Natural killer cell (primary cell): ENCODE data around the gene CCDC85C. TPM values are rescaled to one million over a fixed set of nuclear protein-coding genes. Genes with fewer than 3 reads are reported as not detected.

ENCODE experiments used
- ATAC-seq, 3 donors: fragments of 150-1000 bp in 2 of 3; fragments of 200-7000 bp in 1 of 3; cut with Tn5 transposase; 1 replicate in 1 of 3; 2 replicates in 2 of 3; pipeline ENCODE4 v1.10.0; 2021; ENCODE audit warnings: mild to moderate bottlenecking in 2 of 3, moderate library complexity in 2 of 3
- DNase-seq, 2 donors: peaks; one replicate each; pipeline versions ENCODE4 v3.0.0 to v3.0.0-alpha.2; 2013 to 2021; ENCODE audit warnings: mixed read lengths in 1 of 2
- H3K27ac ChIP-seq: one replicate; pipeline ENCODE4 v1.5.1; 2013; ENCODE audit warnings: mild to moderate bottlenecking, low read length
- H3K27me3 ChIP-seq: one replicate; pipeline ENCODE4 v1.6.1; 2013; ENCODE audit warnings: low read length; ENCODE audit not compliant: control insufficient read depth, insufficient read depth
- H3K36me3 ChIP-seq: one replicate; pipeline ENCODE4 v1.6.1; 2013; ENCODE audit warnings: low read length; ENCODE audit not compliant: control insufficient read depth, insufficient read depth
- H3K4me1 ChIP-seq: one replicate; pipeline ENCODE4 v1.6.1; 2013; ENCODE audit warnings: low read length; ENCODE audit not compliant: control insufficient read depth, insufficient read depth
- H3K4me3 ChIP-seq: one replicate; pipeline ENCODE4 v1.5.1; 2013; ENCODE audit warnings: low read length
- H3K9me3 ChIP-seq: one replicate; pipeline ENCODE4 v1.6.1; 2013; ENCODE audit warnings: low read length; ENCODE audit not compliant: control insufficient read depth, insufficient read depth
- H3K27ac Mint-ChIP-seq, 2 donors: one replicate each; pipeline ENCODE4 v1.8.0; 2022; ENCODE audit warnings: mild to moderate bottlenecking in 2 of 2, mixed read lengths in 2 of 2, moderate library complexity in 1 of 2
- H3K27me3 Mint-ChIP-seq, 2 donors: one replicate each; pipeline ENCODE4 v1.8.0; 2022; ENCODE audit warnings: low read depth in 2 of 2, mixed read lengths in 2 of 2
- H3K36me3 Mint-ChIP-seq: one replicate; pipeline ENCODE4 v1.8.0; 2022; ENCODE audit warnings: mixed read lengths
- H3K4me1 Mint-ChIP-seq, 2 donors: one replicate each; pipeline ENCODE4 v1.8.0; 2022; ENCODE audit warnings: mixed read lengths in 2 of 2
- H3K4me3 Mint-ChIP-seq: one replicate; pipeline ENCODE4 v1.8.0; 2022; ENCODE audit warnings: mild to moderate bottlenecking, moderate library complexity, mixed read lengths
- H3K9me3 Mint-ChIP-seq, 2 donors: one replicate each; pipeline ENCODE4 v1.8.0; 2022; ENCODE audit warnings: mixed read lengths in 2 of 2
- WGBS: methylation state at CpG from one replicate; pipeline ENCODE4 v1.1.7; 2013; ENCODE audit warnings: missing lambda C conversion rate; ENCODE audit not compliant: insufficient coverage; 5-methylcytosine and 5-hydroxymethylcytosine counted together
- intact Hi-C: fragments of 100-400 bp; cut with micrococcal nuclease; formaldehyde crosslinking; loops from one replicate; pipeline ENCODE4 v1.14.2; 2022
- total RNA-seq, 4 donors: library from RNA; stranded (reverse); fragments of 120-200 nt in 1 of 4; gene quantifications; one replicate each; pipeline versions ENCODE4 v1.2.3 to v1.2.4, GENCODE V29; 2013 to 2022
- TF ChIP-seq, protein P1 (sequence below): fragments of 200-600 bp; IDR thresholded peaks from one replicate; pipeline ENCODE4 v1.8.0; 2022; ENCODE audit warnings: antibody characterized with exemption

Gene CCDC85C
- total RNA-seq, 3 donors from 2014 or later (not counting 1 experiment from before 2014, with no cell fraction given), result 0.73 to 4.3 (median 2.8) TPM

DNA sequence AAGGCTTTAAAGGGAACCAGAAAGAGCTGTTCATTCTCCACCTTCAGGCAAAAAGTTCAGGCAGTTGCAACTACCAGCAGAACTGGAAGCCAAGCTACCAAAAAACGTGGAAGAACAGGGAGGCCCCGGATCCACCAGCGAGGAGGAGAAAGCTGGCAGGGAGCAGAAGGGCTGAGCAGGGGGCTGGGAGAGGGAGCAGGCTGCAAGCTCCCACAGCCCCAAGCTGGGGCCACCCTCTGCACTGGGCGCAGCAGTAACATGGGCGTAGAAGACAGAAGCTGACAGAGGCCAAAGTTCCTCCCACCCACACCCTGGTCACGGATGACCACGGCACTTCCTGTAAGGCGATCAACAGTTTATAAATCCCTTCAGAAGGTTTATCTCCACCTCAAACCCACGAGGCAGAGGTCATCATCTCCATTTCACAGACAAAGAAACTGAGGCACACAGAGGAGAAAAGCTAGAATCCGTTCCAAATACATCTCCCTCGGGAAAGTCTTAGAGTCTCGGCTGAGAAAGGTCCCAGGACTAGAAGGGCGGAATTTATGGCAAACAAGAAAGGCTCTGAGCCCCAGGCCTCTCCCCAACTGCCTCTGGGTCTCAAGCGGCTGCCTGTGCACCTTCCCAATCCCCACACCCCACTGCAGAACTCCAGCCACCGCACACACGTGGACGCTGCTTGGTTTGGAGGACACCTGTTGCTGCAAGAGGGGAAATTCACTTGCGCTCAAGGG is 1.8 kb downstream of the CCDC85C start:
- peaks cover 0 to 3% of the 10 kb centered on the region in 2 donors for H3K27me3 Mint-ChIP-seq
- intact Hi-C loops, result no loop called here
- no peaks in the 10 kb centered on the region for H3K9me3 Mint-ChIP-seq
- H3K4me1 Mint-ChIP-seq, result peaks cover 13 to 17% of the 10 kb centered on the region in 2 donors
- ATAC-seq, result no peak
- Histone ChIP-seq H3K27me3 (no peaks in the 10 kb centered on the region), H3K4me3 (no peak overlapping the region), H3K9me3 (no peaks in the 10 kb centered on the region), H3K4me1 (peaks cover 20% of the 10 kb centered on the region), H3K27ac (no peak overlapping the region), H3K36me3 (no peaks in the 10 kb centered on the region)
- H3K27ac Mint-ChIP-seq, result no peak overlapping the region
- H3K4me3 Mint-ChIP-seq, result peak overlapping the region; percentile 72
- H3K36me3 Mint-ChIP-seq, result no peaks in the 10 kb centered on the region
- 52% methylated on average over 18 of the region's 18 CpGs for WGBS
- TF ChIP-seq, protein P1, sequence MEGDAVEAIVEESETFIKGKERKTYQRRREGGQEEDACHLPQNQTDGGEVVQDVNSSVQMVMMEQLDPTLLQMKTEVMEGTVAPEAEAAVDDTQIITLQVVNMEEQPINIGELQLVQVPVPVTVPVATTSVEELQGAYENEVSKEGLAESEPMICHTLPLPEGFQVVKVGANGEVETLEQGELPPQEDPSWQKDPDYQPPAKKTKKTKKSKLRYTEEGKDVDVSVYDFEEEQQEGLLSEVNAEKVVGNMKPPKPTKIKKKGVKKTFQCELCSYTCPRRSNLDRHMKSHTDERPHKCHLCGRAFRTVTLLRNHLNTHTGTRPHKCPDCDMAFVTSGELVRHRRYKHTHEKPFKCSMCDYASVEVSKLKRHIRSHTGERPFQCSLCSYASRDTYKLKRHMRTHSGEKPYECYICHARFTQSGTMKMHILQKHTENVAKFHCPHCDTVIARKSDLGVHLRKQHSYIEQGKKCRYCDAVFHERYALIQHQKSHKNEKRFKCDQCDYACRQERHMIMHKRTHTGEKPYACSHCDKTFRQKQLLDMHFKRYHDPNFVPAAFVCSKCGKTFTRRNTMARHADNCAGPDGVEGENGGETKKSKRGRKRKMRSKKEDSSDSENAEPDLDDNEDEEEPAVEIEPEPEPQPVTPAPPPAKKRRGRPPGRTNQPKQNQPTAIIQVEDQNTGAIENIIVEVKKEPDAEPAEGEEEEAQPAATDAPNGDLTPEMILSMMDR, result no peak
- DNase-seq, result peak in 1 of 2 donors; percentile 27

DNA sequence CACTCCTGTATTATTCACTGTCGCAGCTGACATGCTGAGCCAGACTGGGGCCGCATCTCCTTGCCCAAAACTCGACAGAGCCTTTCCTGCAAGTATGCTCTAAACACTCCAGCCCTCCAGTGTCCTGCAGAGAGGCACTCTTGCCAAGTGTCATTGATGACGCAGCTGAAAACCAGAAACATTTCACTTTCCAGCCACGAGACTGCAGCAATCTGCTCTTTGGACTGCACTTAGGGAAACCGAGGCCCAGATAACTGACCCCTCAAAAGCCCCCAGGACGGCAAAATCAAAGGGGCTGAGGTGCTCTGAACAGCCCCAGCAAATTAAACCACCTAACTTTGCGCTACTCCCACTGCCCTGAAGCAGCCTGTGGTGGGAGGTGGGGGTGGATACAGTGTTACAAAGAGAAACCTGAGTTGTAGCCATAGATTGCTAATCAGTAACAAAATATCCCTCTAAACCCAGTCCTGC is 2.6 kb downstream of the CCDC85C start:
- H3K27me3 ChIP-seq, result no peaks in the 10 kb centered on the region
- no peaks in the 10 kb centered on the region for H3K9me3 Mint-ChIP-seq
- no peaks in the 10 kb centered on the region for H3K36me3 ChIP-seq
- no peak for ATAC-seq
- peak overlapping the region; percentile 72 for H3K4me3 Mint-ChIP-seq
- H3K4me1 Mint-ChIP-seq, result peaks cover 13 to 17% of the 10 kb centered on the region in 2 donors
- intact Hi-C loops, result no loop called here
- H3K4me3 ChIP-seq, result no peak overlapping the region
- no peak overlapping the region for H3K27ac ChIP-seq
- no peak for DNase-seq
- peaks cover 20% of the 10 kb centered on the region for H3K4me1 ChIP-seq
- peaks cover 0 to 3% of the 10 kb centered on the region in 2 donors for H3K27me3 Mint-ChIP-seq
- no peaks in the 10 kb centered on the region for H3K9me3 ChIP-seq
- H3K36me3 Mint-ChIP-seq, result no peaks in the 10 kb centered on the region
- WGBS, result 92% methylated on average over 7 of the region's 8 CpGs
- H3K27ac Mint-ChIP-seq, result no peak overlapping the region
- TF ChIP-seq, protein P1, result no peak

DNA sequence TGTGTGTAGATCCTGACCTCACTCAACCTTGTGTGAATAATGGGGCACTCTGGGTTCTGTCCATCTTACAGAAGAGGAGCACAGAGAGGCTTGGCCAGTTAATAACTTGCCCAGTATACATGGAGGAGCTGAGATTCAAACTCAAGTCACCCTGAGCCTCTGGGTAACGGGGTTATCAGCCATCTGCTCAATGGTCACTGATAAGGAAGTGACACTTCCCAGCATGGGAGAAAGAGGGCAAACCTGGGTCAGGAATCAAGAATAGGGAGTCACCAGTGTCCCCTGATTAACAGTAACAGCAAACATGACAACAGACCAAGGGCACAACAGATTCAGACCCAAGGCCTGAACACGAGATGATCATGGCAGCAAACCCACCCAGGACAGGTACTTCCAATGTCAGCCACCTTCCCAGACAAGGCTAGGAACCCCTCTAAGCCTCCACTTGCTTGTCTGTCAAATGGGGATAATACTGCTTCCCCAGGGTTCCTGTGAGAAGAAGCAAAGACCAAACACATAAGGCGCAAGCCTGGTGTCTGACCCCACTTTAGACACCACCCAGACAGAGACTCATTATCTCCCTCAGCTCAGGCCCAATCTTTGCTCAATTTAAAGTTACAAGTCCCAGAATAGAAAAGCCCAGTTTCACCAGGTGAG is 3.6 kb downstream of the CCDC85C start:
- Histone ChIP-seq H3K27me3 (no peaks in the 10 kb centered on the region), H3K4me1 (peaks cover 14% of the 10 kb centered on the region), H3K36me3 (no peaks in the 10 kb centered on the region), H3K9me3 (no peaks in the 10 kb centered on the region), H3K4me3 (no peak overlapping the region), H3K27ac (no peak overlapping the region)
- Mint-ChIP-seq H3K27ac (no peak overlapping the region), H3K9me3 (no peaks in the 10 kb centered on the region), H3K4me1 (peaks cover 9 to 12% of the 10 kb centered on the region in 2 donors), H3K27me3 (peaks cover 0 to 3% of the 10 kb centered on the region in 2 donors), H3K36me3 (no peaks in the 10 kb centered on the region), H3K4me3 (no peak overlapping the region)
- ATAC-seq (no peak), DNase-seq (no peak)
- 96% methylated on average over 3 of the region's 3 CpGs for WGBS
- TF ChIP-seq, protein P1, result no peak
- intact Hi-C loops, result no loop called here
